Liver (tissue), 9 donors: ENCODE data around the gene DIS3L2. TPM values are rescaled to one million over a fixed set of nuclear protein-coding genes. Genes with fewer than 3 reads are reported as not detected.

Source experiments
- DNase-seq: peaks from one replicate; pipeline ENCODE4 v3.0.0-alpha.2; 2017; ENCODE audit warnings: low spot score
- H3K27ac ChIP-seq, 2 donors: one replicate each; pipeline ENCODE4 v1.7.0; 2013; ENCODE audit warnings: inconsistent platforms in 2 of 2, low read length in 2 of 2, control low read depth in 1 of 2, low read depth in 1 of 2, mild to moderate bottlenecking in 1 of 2
- H3K27me3 ChIP-seq, 4 donors: one replicate each; pipeline versions ENCODE4 v1.6.1 to v1.7.0; 2013; ENCODE audit warnings: low read length in 3 of 4, inconsistent platforms in 1 of 4, mild to moderate bottlenecking in 1 of 4, moderate library complexity in 1 of 4; ENCODE audit not compliant: control insufficient read depth in 4 of 4, insufficient read depth in 4 of 4
- H3K36me3 ChIP-seq, 4 donors: one replicate each; pipeline versions ENCODE4 v1.6.1 to v1.7.0; 2013; ENCODE audit warnings: low read length in 3 of 4, mild to moderate bottlenecking in 3 of 4, low read depth in 1 of 4, moderate library complexity in 1 of 4; ENCODE audit not compliant: control insufficient read depth in 4 of 4, insufficient read depth in 3 of 4
- H3K4me1 ChIP-seq, 4 donors: one replicate each; pipeline versions ENCODE4 v1.6.1 to v1.7.0; 2013; ENCODE audit warnings: low read length in 3 of 4, mild to moderate bottlenecking in 3 of 4, moderate library complexity in 1 of 4; ENCODE audit not compliant: control insufficient read depth in 4 of 4, insufficient read depth in 4 of 4
- H3K4me3 ChIP-seq, 3 donors: one replicate each; pipeline versions ENCODE4 v1.6.1 to v1.7.0; 2013; ENCODE audit warnings: low read length in 3 of 3, control low read depth in 1 of 3, low read depth in 1 of 3, mild to moderate bottlenecking in 1 of 3
- H3K9ac ChIP-seq, 2 donors: one replicate each; pipeline ENCODE4 v1.7.0; 2013; ENCODE audit warnings: low read length in 2 of 2, mild to moderate bottlenecking in 2 of 2, moderate library complexity in 2 of 2, control low read depth in 1 of 2, low read depth in 1 of 2
- H3K9me3 ChIP-seq, 4 donors: one replicate each; pipeline versions ENCODE4 v1.6.1 to v1.7.0; 2013; ENCODE audit warnings: low read length in 3 of 4; ENCODE audit not compliant: control insufficient read depth in 4 of 4
- CTCF ChIP-seq: fragments of 150-350 bp; IDR thresholded peaks from 2 replicates; pipeline ENCODE4 v1.5.1; 2017; ENCODE audit warnings: improper control_type of control experiment, low read depth, low read length; ENCODE audit not compliant: missing input control
- EGR1 ChIP-seq, 2 donors: IDR thresholded peaks; 2 replicates each; pipeline ENCODE4 v1.6.1; 2016 to 2018; ENCODE audit warnings: antibody characterized with exemption in 2 of 2, low read depth in 2 of 2
- FOXA1 ChIP-seq: IDR thresholded peaks from 2 replicates; pipeline ENCODE4 v1.6.1; 2016; ENCODE audit warnings: antibody characterized with exemption
- FOXA2 ChIP-seq: IDR thresholded peaks from 2 replicates; pipeline ENCODE4 v1.6.1; 2016; ENCODE audit warnings: antibody characterized with exemption
- GABPA ChIP-seq, 2 donors: IDR thresholded peaks in 1 of 2; conservative IDR thresholded peaks in 1 of 2; 2 replicates each; pipeline ENCODE4 v1.6.1; 2016; ENCODE audit warnings: antibody characterized with exemption in 2 of 2, mild to moderate bottlenecking in 1 of 2, moderate library complexity in 1 of 2
- HNF4A ChIP-seq, 2 donors: conservative IDR thresholded peaks; 2 replicates each; pipeline ENCODE4 v1.6.1; 2016; ENCODE audit warnings: antibody characterized with exemption in 2 of 2, mild to moderate bottlenecking in 2 of 2
- HNF4G ChIP-seq: IDR thresholded peaks from 2 replicates; pipeline ENCODE4 v1.6.1; 2016; ENCODE audit warnings: antibody characterized with exemption
- MAX ChIP-seq: IDR thresholded peaks from 2 replicates; pipeline ENCODE4 v1.6.1; 2016; ENCODE audit warnings: antibody characterized with exemption
- NR2F2 ChIP-seq: IDR thresholded peaks from 2 replicates; pipeline ENCODE4 v1.6.1; 2016; ENCODE audit warnings: antibody characterized with exemption
- RAD21 ChIP-seq, 2 donors: IDR thresholded peaks; 2 replicates each; pipeline ENCODE4 v1.6.1; 2016; ENCODE audit warnings: antibody characterized with exemption in 2 of 2, mild to moderate bottlenecking in 2 of 2
- RXRA ChIP-seq, 2 donors: IDR thresholded peaks; 2 replicates each; pipeline ENCODE4 v1.6.1; 2017 to 2018; ENCODE audit warnings: antibody characterized with exemption in 2 of 2, mild to moderate bottlenecking in 1 of 2
- SP1 ChIP-seq: IDR thresholded peaks from 2 replicates; pipeline ENCODE4 v1.6.1; 2018; ENCODE audit warnings: antibody characterized with exemption, mild to moderate bottlenecking
- TAF1 ChIP-seq: conservative IDR thresholded peaks from 2 replicates; pipeline ENCODE4 v1.6.1; 2016; ENCODE audit warnings: antibody characterized with exemption, mild to moderate bottlenecking
- YY1 ChIP-seq: IDR thresholded peaks from 2 replicates; pipeline ENCODE4 v1.6.1; 2016; ENCODE audit warnings: antibody characterized with exemption, mild to moderate bottlenecking
- WGBS: extraction: QIAGEN DNeasy Blood & Tissue Kit; methylation state at CpG from one replicate; pipeline ENCODE4 v1.1.7; 2013; 5-methylcytosine and 5-hydroxymethylcytosine counted together
- polyA plus RNA-seq, 2 donors: library from polyadenylated mRNA; stranded (reverse) in 1 of 2; unstranded in 1 of 2; fragments of 200-250 nt in 1 of 2; fragments of >200 nt in 1 of 2; fragmentation: Nextera tagmentation in 1 of 2; extraction: Ambion mirVana in 1 of 2; gene quantifications; one replicate each; pipeline versions ENCODE4 v1.2.1 to v1.2.3, GENCODE V29; 2013 to 2015
- total RNA-seq, 2 donors: library from RNA; depleted of rRNA; stranded (reverse); fragments of >200 nt; gene quantifications; one replicate each; pipeline ENCODE4 v1.2.3, GENCODE V29; 2014
- TF ChIP-seq, protein P1 (sequence below): IDR thresholded peaks from 2 replicates; pipeline ENCODE4 v1.6.1; 2016; ENCODE audit warnings: antibody characterized with exemption
- donor health status: healthy.
- donor health status: healthy.
- donor health status: healthy.
- donor health status: healthy.
- donor health status: healthy.

Gene DIS3L2
- total and polyA plus RNA-seq, 4 donors = 5.7 to 21.5 (median 8.8) TPM

GRCh38 chr2:232287316-232287715 lies 325.8 kb downstream of the DIS3L2 start:
- Histone ChIP-seq H3K36me3 (peaks cover 0 to 2% (median under 1%) of the 10 kb centered on the region in 4 donors), H3K4me3 (no peak overlapping the region), H3K27me3 (no peaks in the 10 kb centered on the region), H3K4me1 (no peaks in the 10 kb centered on the region), H3K9ac (no peak overlapping the region), H3K9me3 (no peaks in the 10 kb centered on the region), H3K27ac (no peak overlapping the region)
- TF ChIP-seq YY1 (no peak), RAD21 (IDR thresholded peaks at IDR 0.05) (no peak), TAF1 (no peak), CTCF (no peak), RXRA (IDR thresholded peaks at IDR 0.05) (no peak), EGR1 (IDR thresholded peaks at IDR 0.05; ENCODE audit: low read depth in 2 of 2) (no peak), HNF4A (conservative IDR thresholded peaks at IDR 0.05) (no peak), MAX (no peak), FOXA2 (no peak)
- no peak for DNase-seq
- WGBS = 93% methylated on average over 8 of the region's 8 CpGs

DNA sequence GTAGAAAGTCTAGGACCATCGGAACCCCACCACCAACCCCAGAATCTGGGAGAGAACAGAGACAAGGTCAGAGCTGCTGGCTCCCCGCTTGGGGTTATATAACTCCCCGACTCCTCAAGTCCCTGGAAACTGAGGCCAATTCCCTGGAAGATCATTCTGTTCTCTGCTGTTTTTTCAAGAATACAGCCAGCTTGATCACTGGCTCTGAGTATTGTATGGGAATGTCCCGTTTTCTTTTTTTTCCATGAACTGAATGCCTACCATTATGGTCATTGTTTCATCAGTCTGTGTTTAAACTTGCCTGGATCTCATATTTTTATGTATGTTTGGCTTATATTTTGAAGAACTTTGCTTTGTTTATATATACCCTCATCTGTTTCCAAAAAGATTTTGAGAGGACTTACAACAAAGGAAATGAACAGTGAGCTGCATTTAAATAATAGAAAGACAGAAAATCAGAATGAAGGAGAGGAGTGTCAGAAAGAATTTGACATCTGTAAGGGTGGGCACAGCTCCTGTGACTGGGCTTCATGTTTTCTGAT lies 327.0 kb downstream of the DIS3L2 start:
- H3K9ac ChIP-seq = no peak overlapping the region
- no peak for TF ChIP-seq MAX
- TF ChIP-seq FOXA1 = no peak
- no peak for TF ChIP-seq HNF4G
- TF ChIP-seq EGR1 (IDR thresholded peaks at IDR 0.05; ENCODE audit: low read depth in 2 of 2) = no peak
- TF ChIP-seq GABPA (IDR thresholded peaks at IDR 0.05 in 1 of 2, conservative IDR thresholded peaks at IDR 0.05 in 1 of 2) = no peak
- no peak for TF ChIP-seq RXRA (IDR thresholded peaks at IDR 0.05)
- TF ChIP-seq FOXA2 = no peak
- TF ChIP-seq RAD21 (IDR thresholded peaks at IDR 0.05) = no peak
- TF ChIP-seq NR2F2 = no peak
- no peak for TF ChIP-seq SP1
- TF ChIP-seq, protein P1, sequence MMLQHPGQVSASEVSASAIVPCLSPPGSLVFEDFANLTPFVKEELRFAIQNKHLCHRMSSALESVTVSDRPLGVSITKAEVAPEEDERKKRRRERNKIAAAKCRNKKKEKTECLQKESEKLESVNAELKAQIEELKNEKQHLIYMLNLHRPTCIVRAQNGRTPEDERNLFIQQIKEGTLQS = no peak
- TF ChIP-seq CTCF = no peak
- no peaks in the 10 kb centered on the region for H3K27me3 ChIP-seq
- peaks cover 0 to 2% (median 0%) of the 10 kb centered on the region in 4 donors for H3K36me3 ChIP-seq
- no peak for DNase-seq
- H3K27ac ChIP-seq = no peak overlapping the region
- H3K4me1 ChIP-seq = no peaks in the 10 kb centered on the region
- 90% methylated on average over 4 of the region's 4 CpGs for WGBS
- H3K9me3 ChIP-seq = no peaks in the 10 kb centered on the region
- H3K4me3 ChIP-seq = no peak overlapping the region
